Smooth muscle cell (in vitro differentiated cells): Measurements from ENCODE around the gene B4GALNT1. TPM values are rescaled to one million over a fixed set of nuclear protein-coding genes. Genes with fewer than 3 reads are reported as not detected.

ENCODE experiments used
- DNase-seq: peaks from one replicate; lab custom pipeline; 2025; ENCODE audit not compliant: unreplicated experiment; lab: John Stamatoyannopoulos, UW
- H2AFZ ChIP-seq: fragments of 200-600 bp; sonication (generic); 2 replicates; pipeline ENCODE4 v1.6.0; 2016; ENCODE audit warnings: antibody characterized with exemption, low read depth, mild to moderate bottlenecking
- H3F3A ChIP-seq: fragments of 200-600 bp; sonication (generic); 2 replicates; pipeline ENCODE4 v1.6.0; 2017; ENCODE audit warnings: antibody characterized with exemption, low read depth
- H3K27ac ChIP-seq: fragments of 200-600 bp; sonication (generic); 2 replicates; pipeline ENCODE4 v1.5.1; 2016; ENCODE audit warnings: low read depth, mild to moderate bottlenecking
- H3K27me3 ChIP-seq: fragments of 200-600 bp; sonication (generic); 2 replicates; pipeline ENCODE4 v1.6.1; 2016; ENCODE audit warnings: low read depth, mild to moderate bottlenecking
- H3K36me3 ChIP-seq: fragments of 200-600 bp; sonication (generic); 2 replicates; pipeline ENCODE4 v1.5.1; 2016; ENCODE audit warnings: low read depth
- H3K4me1 ChIP-seq: fragments of 200-600 bp; sonication (generic); 2 replicates; pipeline ENCODE4 v1.5.1; 2016; ENCODE audit warnings: low read depth
- H3K4me2 ChIP-seq: fragments of 200-600 bp; sonication (generic); 2 replicates; pipeline ENCODE4 v1.6.0; 2016; ENCODE audit warnings: mild to moderate bottlenecking
- H3K4me3 ChIP-seq: fragments of 200-600 bp; sonication (generic); 2 replicates; pipeline ENCODE4 v1.5.1; 2016; ENCODE audit warnings: mild to moderate bottlenecking
- H3K79me2 ChIP-seq: fragments of 200-600 bp; sonication (generic); 2 replicates; pipeline ENCODE4 v1.6.0; 2016; ENCODE audit warnings: low read depth, mild to moderate bottlenecking
- H3K9ac ChIP-seq: fragments of 200-600 bp; sonication (generic); 2 replicates; pipeline ENCODE4 v1.6.0; 2016; ENCODE audit warnings: low read depth
- H3K9me3 ChIP-seq: fragments of 200-600 bp; sonication (generic); replicated peaks from 2 replicates; pipeline ENCODE4 v1.5.1; 2016; ENCODE audit warnings: low read depth
- H4K20me1 ChIP-seq: fragments of 200-600 bp; sonication (generic); 2 replicates; pipeline ENCODE4 v1.6.0; 2016; ENCODE audit warnings: low read depth
- CTCF ChIP-seq: fragments of 200-600 bp; sonication (generic); IDR thresholded peaks from 2 replicates; pipeline ENCODE4 v1.5.1; 2017; ENCODE audit warnings: borderline replicate concordance, mild to moderate bottlenecking, antibody characterized with exemption; ENCODE audit not compliant: insufficient read depth, poor library complexity, severe bottlenecking
- WGBS: methylation state at CpG from one replicate; pipeline ENCODE4 v1.1.7; 2016; ENCODE audit warnings: low lambda C conversion rate; 5-methylcytosine and 5-hydroxymethylcytosine counted together
- polyA plus RNA-seq: library from polyadenylated mRNA; unstranded; fragments of >200 nt; fragmentation: Nextera tagmentation; extraction: Ambion mirVana; gene quantifications from 2 replicates; pipeline ENCODE4 v1.2.1, GENCODE V29; 2016
- total RNA-seq: library from RNA; depleted of rRNA; stranded (reverse); fragments of >200 nt; gene quantifications from 2 replicates; pipeline ENCODE4 v1.2.3, GENCODE V29; 2014

The B4GALNT1 gene
- total and polyA plus RNA-seq, 2 experiments from 2014 or later = 1.8 to 5.6 TPM

DNA sequence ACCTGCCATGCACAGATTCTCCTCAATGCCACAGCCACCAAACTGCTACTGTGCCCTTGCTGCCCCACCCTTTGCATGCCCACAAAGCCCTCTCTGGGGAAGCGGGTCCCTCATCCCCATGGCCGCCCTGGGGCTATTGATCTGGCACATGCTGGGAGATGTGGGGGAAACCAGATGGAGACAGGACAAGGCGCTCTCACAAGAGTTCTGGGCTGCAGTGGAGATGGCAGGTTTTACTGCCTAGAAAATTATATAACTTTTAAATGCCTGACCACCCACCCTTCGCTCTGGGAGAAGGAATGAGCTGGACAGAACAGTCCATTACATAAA is 52.6 kb downstream of the B4GALNT1 start:
- Histone ChIP-seq H3K27me3 (peaks cover 7% of the 10 kb centered on the region), H3K36me3 (no peaks in the 10 kb centered on the region), H2AFZ (no peak overlapping the region), H3K9ac (no peak overlapping the region), H3F3A (no peaks in the 10 kb centered on the region), H3K79me2 (no peaks in the 10 kb centered on the region), H3K4me2 (no peak overlapping the region), H3K9me3 (no peaks in the 10 kb centered on the region), H3K4me1 (no peaks in the 10 kb centered on the region), H3K4me3 (no peak overlapping the region), H4K20me1 (no peaks in the 10 kb centered on the region), H3K27ac (no peak overlapping the region)
- no peak for TF ChIP-seq CTCF
- WGBS = 94% methylated on average over 4 of the region's 4 CpGs
- DNase-seq = no peak

- Histone ChIP-seq H3K4me3 (no peak overlapping the region), H3K27me3 (peaks cover 2% of the 10 kb centered on the region), H3K27ac (no peak overlapping the region), H3K4me2 (no peak overlapping the region), H3K9me3 (no peaks in the 10 kb centered on the region), H3K79me2 (no peaks in the 10 kb centered on the region), H3F3A (no peaks in the 10 kb centered on the region), H3K4me1 (no peaks in the 10 kb centered on the region), H3K36me3 (no peaks in the 10 kb centered on the region), H2AFZ (no peak overlapping the region), H4K20me1 (no peaks in the 10 kb centered on the region), H3K9ac (no peak overlapping the region)
- 93% methylated on average over 8 of the region's 8 CpGs for WGBS
- no peak for TF ChIP-seq CTCF
- no peak for DNase-seq
These were observed 53.1 kb downstream of the B4GALNT1 start for GRCh38 chr12:57579677-57580465.

- Histone ChIP-seq H3F3A (no peaks in the 10 kb centered on the region), H3K36me3 (no peaks in the 10 kb centered on the region), H3K79me2 (no peaks in the 10 kb centered on the region), H3K9me3 (no peaks in the 10 kb centered on the region), H3K4me1 (no peaks in the 10 kb centered on the region), H3K27me3 (no peaks in the 10 kb centered on the region), H3K27ac (no peak overlapping the region), H4K20me1 (no peaks in the 10 kb centered on the region), H2AFZ (no peak overlapping the region), H3K4me2 (no peak overlapping the region), H3K9ac (no peak overlapping the region), H3K4me3 (no peak overlapping the region)
- 92% methylated on average over 2 of the region's 2 CpGs for WGBS
- no peak for DNase-seq
- TF ChIP-seq CTCF = no peak
These were observed 54.0 kb downstream of the B4GALNT1 start for GRCh38 chr12:57579011-57579410.
